HCT116 (cell line): Measurements from ENCODE around the gene UVRAG.

ENCODE experiments used
- EZH2 ChIP-seq: fragments of 200-600 bp; sonication (generic); IDR thresholded peaks from 2 replicates; pipeline ENCODE4 v1.6.1; 2017; ENCODE audit warnings: antibody characterized with exemption, mixed run types
- EZH2phosphoT487 ChIP-seq: fragments of 200-600 bp; IDR thresholded peaks from 2 replicates; pipeline ENCODE4 v1.6.1; 2018; ENCODE audit warnings: antibody characterized with exemption, borderline replicate concordance
- JUND ChIP-seq: IDR thresholded peaks from 2 replicates; pipeline ENCODE4 v1.6.1; 2012
- MAX ChIP-seq: IDR thresholded peaks from 2 replicates; pipeline ENCODE4 v1.6.1; 2012
- POLR2A ChIP-seq: IDR thresholded peaks from 2 replicates; pipeline ENCODE4 v1.7.0; 2011; ENCODE audit warnings: borderline replicate concordance; ENCODE audit not compliant: insufficient read depth, insufficient read length; ENCODE audit errors: extremely low read depth
- TCF7L2 ChIP-seq: IDR thresholded peaks from 2 replicates; pipeline ENCODE4 v1.7.0; 2011; ENCODE audit warnings: borderline replicate concordance, inconsistent platforms; ENCODE audit not compliant: insufficient read depth, insufficient read length; ENCODE audit errors: extremely low read depth
- ZFX ChIP-seq: fragments of 450-650 bp; IDR thresholded peaks from 2 replicates; pipeline ENCODE4 v1.6.1; 2017
- TF ChIP-seq, protein P1 (sequence below), 3 experiments: fragments of 200-600 bp in 1 of 3; sonication (generic) in 1 of 3; IDR thresholded peaks in 2 of 3; conservative IDR thresholded peaks in 1 of 3; 2 replicates each; pipeline ENCODE4 v1.5.1; 2012 to 2017; ENCODE audit warnings: low read depth in 2 of 3, low read length in 2 of 3, antibody characterized with exemption in 1 of 3, borderline replicate concordance in 1 of 3, control low read depth in 1 of 3, mild to moderate bottlenecking in 1 of 3, mixed read lengths in 1 of 3, mixed run types in 1 of 3, moderate library complexity in 1 of 3; ENCODE audit not compliant: insufficient read depth in 1 of 3

GRCh38 chr11:75855206-75855605 lies 40.2 kb downstream of the UVRAG start:
- TF ChIP-seq, protein P1, sequence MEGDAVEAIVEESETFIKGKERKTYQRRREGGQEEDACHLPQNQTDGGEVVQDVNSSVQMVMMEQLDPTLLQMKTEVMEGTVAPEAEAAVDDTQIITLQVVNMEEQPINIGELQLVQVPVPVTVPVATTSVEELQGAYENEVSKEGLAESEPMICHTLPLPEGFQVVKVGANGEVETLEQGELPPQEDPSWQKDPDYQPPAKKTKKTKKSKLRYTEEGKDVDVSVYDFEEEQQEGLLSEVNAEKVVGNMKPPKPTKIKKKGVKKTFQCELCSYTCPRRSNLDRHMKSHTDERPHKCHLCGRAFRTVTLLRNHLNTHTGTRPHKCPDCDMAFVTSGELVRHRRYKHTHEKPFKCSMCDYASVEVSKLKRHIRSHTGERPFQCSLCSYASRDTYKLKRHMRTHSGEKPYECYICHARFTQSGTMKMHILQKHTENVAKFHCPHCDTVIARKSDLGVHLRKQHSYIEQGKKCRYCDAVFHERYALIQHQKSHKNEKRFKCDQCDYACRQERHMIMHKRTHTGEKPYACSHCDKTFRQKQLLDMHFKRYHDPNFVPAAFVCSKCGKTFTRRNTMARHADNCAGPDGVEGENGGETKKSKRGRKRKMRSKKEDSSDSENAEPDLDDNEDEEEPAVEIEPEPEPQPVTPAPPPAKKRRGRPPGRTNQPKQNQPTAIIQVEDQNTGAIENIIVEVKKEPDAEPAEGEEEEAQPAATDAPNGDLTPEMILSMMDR (IDR thresholded peaks at IDR 0.05 in 2 of 3, conservative IDR thresholded peaks at IDR 0.05 in 1 of 3; ENCODE audit: borderline replicate concordance in 1 of 3, insufficient read depth in 1 of 3, low read depth in 2 of 3, low read length in 2 of 3), result no peak
- no peak for TF ChIP-seq MAX
- no peak for TF ChIP-seq JUND
- no peak for TF ChIP-seq EZH2phosphoT487
- no peak for TF ChIP-seq POLR2A
- TF ChIP-seq ZFX, result no peak
- no peak for TF ChIP-seq EZH2
- no peak for TF ChIP-seq TCF7L2
